ENCODE data around the gene LCN12.
"Not testable (repeated sequence)": the region's sequence is repeated elsewhere in the genome, so short reads cannot be mapped to it uniquely, and the experiment has no call there.

LCN12 gene

DNA sequence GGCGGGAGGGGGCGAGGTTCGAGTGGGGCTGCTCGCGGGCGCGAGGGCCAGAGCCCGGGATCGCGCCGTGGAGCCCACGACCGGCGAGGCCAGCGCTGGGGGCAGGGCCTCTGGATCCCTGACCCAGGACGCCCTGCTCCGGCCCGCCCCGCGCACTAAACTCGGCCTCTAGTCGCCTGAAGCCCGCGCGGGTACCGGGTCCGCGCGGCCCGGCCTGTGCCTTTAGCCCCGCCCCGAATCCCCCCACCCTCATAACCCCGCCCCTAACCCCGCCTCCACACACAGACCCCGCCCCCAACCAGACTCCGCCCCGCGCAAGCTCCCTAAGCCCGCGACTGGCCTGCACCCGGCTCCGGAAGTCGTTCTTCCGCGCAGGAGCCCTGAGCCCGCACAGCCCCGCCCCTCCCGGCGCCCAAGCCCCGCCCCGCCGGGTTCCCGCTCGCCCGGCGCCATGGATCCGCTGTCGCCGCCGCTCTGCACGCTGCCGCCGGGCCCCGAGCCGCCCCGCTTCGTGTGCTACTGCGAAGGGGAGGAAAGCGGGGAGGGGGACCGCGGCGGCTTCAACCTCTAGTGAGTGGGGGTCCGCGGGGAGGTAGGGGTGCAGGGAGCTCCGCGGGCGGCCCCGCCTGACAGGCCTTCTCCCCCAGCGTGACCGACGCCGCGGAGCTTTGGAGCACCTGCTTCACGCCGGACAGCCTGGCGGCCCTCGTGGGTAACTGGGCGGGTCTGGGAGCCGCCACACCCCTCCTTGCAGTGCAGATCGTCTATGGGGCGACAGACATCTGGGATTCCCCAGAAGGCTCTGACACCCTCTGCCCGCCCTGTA is 40.1 kb downstream of the LCN12 start, which contains the start of gene PAXX:
PAXX (plus strand) TSS at position 430 of the 826 bp plus-strand sequence; CDS start at position 452, 22 bp downstream.
- DNase-seq = peak; percentile 90

DNA sequence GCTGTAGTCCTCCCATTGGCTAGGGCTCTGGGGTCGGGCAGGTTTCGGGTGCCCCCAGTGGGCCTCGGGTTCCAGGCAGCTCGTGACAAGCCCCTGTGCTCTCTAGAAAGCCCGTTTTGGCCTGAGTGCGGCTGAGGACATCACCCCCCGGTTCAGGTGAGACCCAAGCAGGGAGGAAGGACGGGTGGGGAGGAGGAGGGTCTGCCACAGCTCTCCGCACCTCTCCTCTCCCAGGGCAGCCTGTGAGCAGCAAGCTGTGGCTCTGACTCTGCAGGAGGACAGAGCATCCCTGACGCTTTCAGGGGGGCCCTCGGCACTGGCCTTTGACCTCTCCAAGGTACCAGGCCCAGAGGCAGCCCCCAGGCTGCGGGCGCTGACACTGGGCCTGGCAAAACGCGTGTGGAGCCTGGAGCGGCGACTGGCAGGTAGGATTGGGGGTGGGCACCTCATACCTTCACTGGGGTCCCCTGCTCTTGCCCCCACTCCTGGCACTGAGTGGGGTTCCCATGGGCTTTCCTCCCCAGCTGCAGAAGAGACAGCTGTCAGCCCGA is 40.8 kb downstream of the LCN12 start:
- DNase-seq = no peak

DNA sequence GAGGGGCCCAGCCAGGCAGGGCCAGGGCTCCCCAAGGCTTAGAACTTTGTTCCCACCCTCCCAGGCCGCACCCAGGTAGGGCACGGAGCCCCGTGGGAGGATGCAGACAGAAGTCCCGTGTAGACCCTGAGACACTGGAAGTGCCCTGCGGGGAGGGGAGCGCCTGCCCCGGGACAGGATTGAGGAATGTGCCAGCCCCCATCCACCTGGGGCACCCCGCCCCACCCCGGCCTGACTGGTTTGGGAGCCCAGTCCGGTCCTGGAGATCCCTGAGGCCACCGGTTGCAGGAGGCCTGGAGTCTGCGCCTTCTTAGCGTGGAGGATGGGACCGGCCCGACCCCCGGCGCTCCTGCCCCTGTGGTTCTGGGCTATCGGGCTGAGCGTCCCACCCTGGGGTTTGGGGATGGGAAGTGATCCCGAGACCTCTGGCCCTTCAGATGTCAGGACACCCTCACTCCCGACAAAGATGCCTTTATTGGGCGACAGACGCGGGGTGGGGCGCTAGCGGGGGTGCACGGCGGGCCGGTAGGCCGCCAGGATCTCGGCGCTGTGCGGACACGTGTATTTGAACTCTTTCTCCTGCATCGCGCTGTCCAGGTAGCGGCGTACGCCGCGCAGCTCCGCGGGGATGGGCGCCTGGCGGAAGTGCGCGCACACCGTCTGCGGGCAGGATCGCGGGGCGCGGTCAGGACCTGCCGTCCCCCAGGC is 42.3 kb downstream of the LCN12 start:
- DNase-seq = no peak

DNA sequence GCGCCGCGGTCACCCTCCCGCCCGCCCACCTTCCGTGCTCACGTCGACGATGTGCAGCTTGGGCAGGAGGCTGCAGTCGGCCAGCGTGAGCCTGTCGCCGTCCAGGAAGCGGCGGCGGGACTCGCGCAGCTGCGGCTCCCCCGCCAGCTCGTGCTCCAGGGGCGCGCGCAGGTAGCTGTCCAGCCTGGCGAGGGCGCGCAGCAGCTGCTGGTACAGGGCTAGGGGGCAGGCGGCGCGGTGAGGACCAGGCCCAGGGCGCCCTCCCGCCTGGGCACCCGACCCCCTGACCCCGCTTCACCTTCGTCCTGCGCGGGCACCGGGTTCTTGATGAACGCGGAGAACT is 42.8 kb downstream of the LCN12 start:
- no peak for DNase-seq

DNA sequence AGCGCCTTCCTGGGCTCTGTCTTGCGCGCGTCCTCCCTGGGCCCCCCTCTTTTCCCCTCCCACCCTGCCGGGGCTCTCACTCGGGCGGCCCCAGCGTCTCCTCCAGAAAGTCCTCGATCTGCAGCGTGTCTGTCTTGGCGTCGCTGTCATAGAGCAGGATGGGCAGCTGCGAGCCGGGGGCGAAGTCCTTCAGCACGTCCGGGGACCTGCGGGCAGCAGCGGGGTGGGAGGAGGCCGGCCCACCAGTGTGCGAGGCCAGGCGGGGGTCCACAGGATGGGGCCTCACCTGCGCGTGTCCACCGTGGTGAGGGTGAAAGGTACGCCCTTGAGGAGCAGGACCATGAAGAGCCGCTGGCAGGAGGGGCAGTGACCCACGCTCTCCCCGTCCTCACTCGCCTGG is 43.3 kb downstream of the LCN12 start:
- no peak for DNase-seq

DNA sequence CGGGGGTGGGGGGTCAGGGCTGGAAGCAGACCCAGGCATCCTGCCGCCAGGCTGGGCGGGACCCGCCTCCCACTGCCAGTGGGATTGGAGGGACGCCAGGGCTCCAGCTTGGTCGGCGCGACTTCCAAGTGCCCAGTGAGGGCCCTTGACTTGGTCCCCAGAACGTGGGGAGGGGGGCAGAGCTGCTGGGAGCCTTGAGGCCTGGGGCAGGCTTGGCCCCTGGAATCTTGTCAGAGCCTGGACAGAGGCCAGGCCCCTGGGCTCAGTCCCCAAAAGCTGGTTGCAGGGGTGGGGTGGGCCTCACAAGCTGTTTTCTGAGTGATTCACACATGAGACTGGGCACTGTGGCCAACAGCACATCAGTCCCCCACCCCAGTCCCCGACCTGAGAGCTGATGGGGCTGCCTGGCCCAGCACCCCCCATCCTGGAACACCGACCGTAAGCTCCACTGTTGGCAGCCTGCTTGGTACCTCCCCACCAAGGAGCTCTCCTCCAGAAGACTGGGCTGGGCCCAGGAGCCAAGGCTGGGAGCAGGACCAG is 43.8 kb downstream of the LCN12 start:
- no peak for DNase-seq

DNA sequence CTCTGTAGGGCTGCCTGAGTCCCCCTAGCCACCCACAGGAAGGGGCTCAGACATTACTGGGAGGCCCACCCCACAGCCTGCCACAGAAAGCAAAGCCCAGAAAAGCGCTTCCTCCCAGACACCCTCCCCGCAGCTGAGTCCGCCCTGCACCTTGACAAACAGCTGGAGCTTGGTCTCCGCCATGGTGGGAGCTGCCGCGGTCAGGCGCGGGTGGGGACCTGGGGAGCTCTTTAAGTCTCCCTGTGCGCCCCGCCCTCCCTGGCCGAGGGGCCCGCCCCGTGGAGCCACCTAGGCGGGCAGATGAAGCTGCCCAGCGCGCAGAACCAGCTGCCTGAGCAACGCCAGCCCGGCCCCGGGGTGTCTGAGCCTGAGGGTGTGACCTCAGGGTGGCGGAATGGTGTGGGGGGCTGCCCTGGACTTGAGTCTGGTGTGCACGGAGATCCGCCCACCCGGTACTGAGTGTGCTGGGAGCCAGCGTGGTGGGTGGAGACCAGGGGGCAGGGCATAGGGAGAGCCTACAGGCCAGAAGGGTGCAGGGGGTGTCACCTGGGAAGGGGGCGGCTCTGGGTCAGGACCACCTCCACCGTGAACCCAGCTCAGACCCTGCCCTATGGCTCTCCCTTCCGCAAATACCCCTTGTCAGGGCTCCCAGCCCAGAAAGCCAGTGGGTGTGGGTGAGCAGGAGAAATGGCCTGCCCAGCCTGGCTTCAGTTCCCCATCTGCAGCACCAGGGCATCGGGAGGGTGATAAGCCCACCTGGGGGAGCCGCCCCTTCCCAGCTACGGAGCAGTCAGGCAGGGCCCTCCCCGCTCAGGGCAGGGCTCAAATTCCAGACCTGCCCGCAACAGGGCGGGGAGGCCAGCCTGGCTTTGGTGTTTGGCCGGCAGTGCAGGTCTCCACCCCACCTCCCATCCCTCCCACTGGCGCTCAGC is 44.6 kb downstream of the LCN12 start, which contains the start of gene CLIC3:
CLIC3 (minus strand) TSS at position 208 of the 932 bp plus-strand sequence; CDS start at position 183, 25 bp downstream.
- DNase-seq = no peak

DNA sequence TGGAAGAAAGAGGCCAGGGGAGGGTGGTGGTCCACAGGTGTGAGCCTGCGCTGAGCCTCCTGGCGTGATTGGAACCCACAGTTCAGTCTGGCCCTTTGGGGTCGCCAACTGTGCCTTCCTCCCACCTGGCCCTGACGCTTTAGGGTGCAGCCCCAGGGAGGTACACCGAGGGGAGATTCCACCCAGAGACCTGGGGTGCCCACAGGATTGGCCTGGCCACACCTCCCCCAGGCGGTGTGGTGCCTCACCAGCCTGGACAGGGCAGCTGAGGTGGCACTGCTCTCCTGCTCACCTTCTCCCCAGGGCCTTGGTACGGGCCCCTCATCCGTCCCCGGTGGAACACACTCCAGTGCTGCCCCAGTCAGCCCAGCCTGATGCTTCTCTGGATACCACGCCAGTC is 45.3 kb downstream of the LCN12 start:
- no peak for DNase-seq

DNA sequence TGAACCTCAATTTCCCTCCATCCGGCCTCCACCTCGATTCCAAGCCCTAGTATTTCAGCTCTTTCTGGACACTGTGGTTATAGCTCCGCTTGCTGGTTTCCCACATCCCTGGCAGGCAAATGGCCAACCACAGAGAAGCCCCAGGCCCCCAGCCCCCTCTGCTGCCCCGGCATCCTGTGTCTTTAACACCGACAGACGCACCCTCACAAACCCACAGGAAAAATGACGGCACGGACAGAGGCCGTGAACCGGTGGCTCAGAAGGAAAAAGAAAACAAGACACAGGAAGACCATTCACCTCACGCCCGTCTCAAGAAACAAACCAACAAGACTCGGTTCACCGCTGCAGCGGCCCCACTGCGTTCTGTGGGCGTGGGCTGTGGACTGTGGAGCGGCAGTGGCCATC is 45.8 kb downstream of the LCN12 start:
- DNase-seq = no peak

DNA sequence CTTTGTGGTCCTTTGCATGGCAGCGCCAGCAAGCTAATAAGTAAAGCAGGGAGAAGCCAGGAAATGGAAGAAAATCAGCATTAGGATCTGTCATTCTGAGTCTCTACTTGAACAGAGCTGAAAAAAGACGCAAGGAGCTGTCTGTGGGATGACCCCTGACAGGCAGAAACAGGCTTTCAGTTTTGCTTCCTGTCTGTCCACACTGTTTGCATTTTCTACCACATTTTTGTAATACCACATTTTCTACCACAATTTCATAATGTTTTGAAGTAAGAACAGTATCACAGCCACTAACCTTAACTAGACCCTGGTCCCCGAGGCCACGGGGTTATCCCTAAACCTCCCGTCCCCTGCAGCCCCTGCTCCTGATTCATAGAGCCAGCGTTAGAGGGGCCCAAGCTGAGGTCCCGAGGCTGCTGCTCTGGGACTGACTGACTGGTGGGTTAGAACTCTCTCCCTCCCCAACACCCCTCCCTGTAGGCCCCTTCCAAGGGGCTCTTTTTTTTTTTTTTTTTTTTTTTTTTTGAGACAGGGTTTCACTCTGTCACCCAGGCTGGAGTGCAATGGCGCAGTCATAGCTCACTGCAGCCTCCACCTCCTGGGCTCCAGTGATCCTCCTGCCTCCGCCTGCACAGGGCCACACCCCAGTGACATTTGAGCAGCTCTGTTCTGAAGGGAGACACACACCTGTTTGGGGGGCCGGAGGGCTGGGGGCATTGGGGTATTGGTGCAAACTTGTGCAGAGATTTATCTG is 48.3 kb downstream of the LCN12 start:
- DNase-seq = no peak

DNA sequence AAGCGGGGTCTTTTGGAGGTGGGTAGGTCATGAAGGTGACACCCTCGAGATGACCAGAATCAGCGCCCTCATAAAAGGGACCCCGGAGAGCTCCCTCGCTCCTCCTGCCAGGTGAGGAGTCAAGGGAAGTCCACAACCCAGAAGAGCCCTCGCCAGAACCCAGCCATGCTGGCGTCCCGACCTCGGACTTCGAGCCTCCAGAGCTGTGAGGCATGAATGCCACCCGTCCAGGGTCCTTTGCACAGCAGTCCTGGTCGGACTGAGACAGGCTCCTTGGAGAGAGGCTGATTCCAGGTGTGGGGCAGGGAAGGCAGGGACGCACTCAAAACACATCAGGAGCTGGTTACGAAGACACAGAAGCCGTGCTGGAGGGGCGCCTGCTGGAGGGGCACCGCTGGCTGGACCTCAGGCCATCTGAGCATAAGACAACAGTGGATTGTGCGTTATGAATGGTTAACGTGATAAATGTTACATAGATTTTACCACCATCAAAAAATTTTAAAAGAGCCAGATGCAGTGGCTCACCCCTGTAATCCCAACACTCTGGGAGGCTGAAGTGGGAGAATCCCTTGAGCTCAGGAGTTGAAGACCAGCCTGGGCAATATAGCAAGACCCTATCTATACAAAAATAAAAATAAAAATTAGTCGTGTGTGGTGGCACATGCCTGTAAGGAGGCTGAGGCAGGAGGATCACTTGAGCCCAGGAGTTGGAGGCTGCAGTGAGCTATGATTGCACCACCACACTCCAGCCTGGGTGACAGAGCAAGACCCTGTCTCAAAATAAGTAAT is 50.0 kb downstream of the LCN12 start:
- DNase-seq = no peak

DNA sequence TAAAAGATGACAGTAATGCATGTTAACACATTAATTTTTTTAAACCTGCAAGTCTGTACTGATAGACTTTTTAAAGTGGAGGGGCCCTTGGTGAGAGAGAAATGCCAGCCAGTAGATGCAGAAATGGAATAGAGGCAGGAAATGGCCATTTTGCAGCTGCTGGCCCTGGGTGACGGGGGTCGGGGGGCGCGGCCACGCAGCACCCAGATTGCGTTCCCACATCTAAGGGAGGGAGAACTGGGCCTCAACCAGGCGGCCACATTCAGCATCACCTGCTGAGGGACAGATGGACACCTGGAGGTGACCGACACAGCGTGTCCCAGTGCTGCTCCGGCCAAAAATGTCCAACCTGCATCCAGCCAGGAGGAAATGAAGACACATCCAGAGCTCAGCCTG is 50.6 kb downstream of the LCN12 start:
- no peak for DNase-seq

DNA sequence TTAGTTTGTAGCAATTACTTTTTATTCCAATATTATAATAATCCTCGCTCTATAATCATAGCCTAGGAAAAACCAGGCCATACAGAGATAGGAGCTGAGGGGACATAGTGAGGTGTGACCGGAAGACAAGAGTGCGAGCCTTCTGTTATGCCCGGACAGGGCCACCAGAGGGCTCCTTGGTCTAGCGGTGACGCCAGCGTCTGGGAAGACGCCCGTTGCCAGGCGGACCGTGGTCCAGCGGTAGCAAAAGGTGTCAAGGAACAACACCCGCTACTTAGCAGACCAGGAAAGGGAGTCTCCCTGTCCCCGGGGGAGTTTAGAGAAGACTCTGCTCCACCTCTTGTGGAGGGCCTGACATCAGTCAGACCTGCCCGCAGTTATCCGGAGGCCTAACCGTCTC is 52.2 kb downstream of the LCN12 start:
- not testable (repeated sequence) for DNase-seq

Data from activated T-cell treated with anti-CD3 and anti-CD28 coated beads for 4 hours (primary cell).